OCI-LY7 (cell line): Measurements from ENCODE around the gene ABCC1.

Source experiments
- CTCF ChIP-seq: fragments of 200-600 bp; sonication (generic); conservative IDR thresholded peaks from 2 replicates; pipeline ENCODE4 v1.5.1; 2014; ENCODE audit warnings: mild to moderate bottlenecking, antibody characterized with exemption, low read length, moderate library complexity, mixed read lengths
- EZH2phosphoT487 ChIP-seq: fragments of 200-600 bp; sonication (generic); IDR thresholded peaks from 2 replicates; pipeline ENCODE4 v1.6.1; 2018; ENCODE audit warnings: low read depth, borderline replicate concordance, mild to moderate bottlenecking, mixed run types, antibody characterized with exemption, low read length, moderate library complexity, mixed read lengths

GRCh38 chr16:16120382-16121184, 171.2 kb downstream of the ABCC1 start:
- TF ChIP-seq CTCF: no peak
- TF ChIP-seq EZH2phosphoT487: no peak
